ENCODE data around the gene TRDN.
"Not testable (repeated sequence)": the region's sequence is repeated elsewhere in the genome, so short reads cannot be mapped to it uniquely, and the experiment has no call there.

Gene TRDN

GRCh38 chr6:123562264-123562663 is 74.5 kb downstream of the TRDN start:
- DNase-seq (ENCODE audit: low read depth): no peak

DNA sequence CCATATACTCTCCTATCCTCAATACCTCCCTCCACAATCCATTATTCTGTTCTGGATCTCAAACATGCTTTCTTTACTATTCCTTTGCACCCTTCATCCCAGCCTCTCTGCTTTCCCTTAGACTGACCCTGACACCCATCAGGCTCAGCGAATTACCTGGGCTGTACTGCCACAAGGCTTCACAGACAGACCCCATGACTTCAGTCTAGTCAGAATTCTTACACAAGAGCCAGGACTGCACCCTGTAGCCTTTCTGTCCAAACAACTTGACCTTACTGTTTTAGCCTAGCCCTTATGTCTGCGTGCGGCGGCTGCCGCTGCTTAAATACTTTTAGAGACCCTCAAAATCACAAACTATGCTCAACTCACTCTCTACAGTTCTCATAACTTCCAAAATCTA is 76.9 kb downstream of the TRDN start:
- DNase-seq (ENCODE audit: low read depth): not testable (repeated sequence)

DNA sequence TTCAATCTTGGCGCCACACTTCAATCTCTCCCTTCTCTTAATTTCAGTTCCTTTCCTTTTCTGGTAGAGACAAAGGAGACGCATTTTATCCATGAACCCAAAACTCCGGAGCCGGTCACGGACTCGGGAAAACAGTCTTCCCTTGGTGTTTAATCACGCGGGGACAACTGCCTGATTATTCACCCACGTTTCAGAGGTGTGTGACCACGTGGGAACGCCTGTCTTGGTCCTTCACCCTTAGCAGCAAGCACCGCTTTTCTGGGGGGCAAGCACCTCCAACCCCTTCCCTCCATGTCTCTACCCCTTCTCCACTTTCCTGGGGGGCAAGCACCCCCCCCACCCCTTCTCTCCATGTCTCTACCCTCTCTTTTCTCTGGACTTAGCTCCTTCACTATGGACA is 79.3 kb downstream of the TRDN start:
- not testable (repeated sequence) for DNase-seq (ENCODE audit: low read depth)

- DNase-seq (ENCODE audit: low read depth): no peak
These were observed 84.6 kb downstream of the TRDN start for GRCh38 chr6:123551939-123552707.

DNA sequence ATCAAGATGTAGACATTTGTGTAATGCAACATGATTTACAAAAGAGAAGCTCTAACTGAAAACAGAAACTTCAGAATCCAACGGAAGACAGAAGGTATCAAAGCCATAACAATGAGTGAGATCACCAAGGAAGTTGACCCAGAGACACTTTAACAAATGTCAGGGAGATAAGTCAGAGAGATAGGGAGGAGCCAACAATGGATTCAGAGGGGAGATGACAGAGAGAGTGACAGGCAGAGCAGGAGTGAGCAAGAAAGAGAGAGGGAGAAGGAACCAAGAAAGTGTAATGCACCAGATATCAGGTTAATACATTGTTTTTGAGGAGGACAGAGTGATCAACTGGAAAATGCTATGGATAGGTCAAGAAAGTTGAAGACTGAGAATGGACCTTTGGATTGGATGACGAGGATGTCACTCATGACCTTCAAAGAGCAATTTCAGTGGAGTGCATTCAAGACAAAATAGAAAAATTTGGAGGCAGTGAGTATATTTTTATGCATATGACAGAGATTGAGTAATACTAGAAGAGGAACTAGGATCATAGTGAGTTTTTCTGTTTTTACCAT is 86.6 kb downstream of the TRDN start:
- no peak for DNase-seq (ENCODE audit: low read depth)

- DNase-seq (ENCODE audit: low read depth): no peak
These were observed 87.3 kb downstream of the TRDN start for GRCh38 chr6:123549476-123549875.

DNA sequence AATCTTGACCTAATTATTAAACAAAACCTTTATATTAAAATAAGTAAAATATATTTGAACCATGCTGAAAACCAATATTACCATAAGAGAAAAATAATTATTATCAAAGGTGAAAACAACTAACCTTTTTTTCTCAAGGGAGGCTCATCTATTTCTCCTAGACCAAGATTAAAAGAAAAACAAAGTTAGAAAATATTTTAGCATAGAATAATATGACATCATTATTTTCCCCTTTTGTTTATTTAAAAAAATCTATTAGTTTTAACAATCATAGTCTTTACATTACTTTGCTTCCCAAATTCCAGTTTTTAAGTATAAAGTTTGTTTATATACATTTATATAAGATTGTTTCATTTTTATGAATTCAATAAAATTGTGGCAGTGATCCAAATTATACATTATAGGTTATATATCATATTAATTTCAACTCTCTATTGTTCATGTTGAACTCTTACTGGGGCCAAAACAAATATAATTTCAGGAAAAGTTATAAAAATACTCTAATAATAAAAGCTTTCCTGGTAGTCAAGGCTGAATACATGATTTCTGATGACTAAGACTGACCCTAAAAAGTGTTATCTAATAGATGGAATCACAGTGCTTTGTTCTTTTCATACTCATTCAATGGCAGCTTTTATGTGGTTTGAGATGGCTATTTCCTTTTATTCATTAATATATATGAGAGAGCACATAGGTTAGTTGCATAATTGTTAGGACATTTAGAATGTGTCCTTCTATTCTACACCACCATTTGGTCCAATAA is 89.4 kb downstream of the TRDN start:
- no peak for DNase-seq (ENCODE audit: low read depth)

- DNase-seq (ENCODE audit: low read depth): no peak
These were observed 90.2 kb downstream of the TRDN start for GRCh38 chr6:123546537-123546936.

DNA sequence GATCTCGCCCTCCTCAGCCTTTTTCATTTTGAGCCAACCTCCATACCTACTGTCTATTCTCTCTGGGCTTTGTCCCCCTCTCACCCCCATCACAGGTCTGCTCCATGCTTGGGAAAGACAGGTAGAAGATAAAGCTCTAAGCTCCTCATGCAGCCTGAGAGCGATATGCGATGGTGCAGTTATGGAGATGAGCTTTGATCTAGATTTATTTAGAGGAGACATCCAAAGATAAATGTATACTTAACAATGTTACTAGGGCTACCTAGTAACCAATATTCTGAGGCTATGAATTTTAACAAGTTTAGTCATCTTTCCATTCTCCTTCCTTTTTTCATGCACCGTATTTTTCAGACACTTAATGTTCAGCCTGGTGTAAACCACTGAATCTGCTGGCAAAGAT is 95.3 kb downstream of the TRDN start:
- no peak for DNase-seq (ENCODE audit: low read depth)

GRCh38 chr6:123533862-123534648 is 102.7 kb downstream of the TRDN start:
- DNase-seq (ENCODE audit: low read depth): no peak

GRCh38 chr6:123529843-123530242 is 106.9 kb downstream of the TRDN start:
- no peak for DNase-seq (ENCODE audit: low read depth)

GRCh38 chr6:123529058-123529457 is 107.7 kb downstream of the TRDN start:
- no peak for DNase-seq (ENCODE audit: low read depth)

GRCh38 chr6:123527406-123527805 is 109.3 kb downstream of the TRDN start:
- DNase-seq (ENCODE audit: low read depth): no peak

DNA sequence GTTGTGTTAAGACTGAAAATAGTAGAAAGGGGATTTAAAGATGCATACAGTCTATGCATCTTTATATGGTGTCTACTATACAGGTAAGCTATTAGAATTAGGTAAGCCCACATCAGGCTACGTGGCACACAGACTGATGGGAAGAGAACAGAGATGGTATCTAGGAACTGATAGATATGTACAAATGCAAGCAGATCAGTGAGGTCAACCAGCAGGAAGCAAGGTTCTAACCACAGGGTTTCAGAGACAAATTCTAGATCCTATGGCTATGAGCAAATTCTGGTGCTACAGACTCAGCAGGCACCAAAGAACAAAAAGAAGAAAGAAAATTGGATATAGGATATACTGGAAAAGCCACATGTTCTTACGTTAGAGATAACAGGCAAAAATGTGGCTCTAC is 110.6 kb downstream of the TRDN start:
- no peak for DNase-seq (ENCODE audit: low read depth)

GRCh38 chr6:123524781-123525180 is 112.0 kb downstream of the TRDN start:
- DNase-seq (ENCODE audit: low read depth): no peak

GRCh38 chr6:123520217-123520616 is 116.5 kb downstream of the TRDN start:
- no peak for DNase-seq (ENCODE audit: low read depth)

DNA sequence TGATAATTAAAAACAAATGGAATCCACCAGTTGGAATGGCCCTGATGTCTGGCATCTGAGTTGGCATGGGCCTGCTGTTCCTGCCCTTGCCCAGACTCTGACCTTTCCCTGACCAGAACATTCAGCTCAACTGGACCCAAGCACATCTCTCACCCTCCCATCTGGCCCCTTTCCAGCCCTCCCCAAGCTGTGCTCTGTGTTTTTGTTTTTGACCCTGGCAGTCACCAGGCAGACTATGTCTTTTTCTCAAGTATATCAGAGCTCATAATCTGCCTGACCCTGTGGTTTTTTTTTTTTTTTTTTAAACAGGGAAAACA is 117.6 kb downstream of the TRDN start:
- no peak for DNase-seq (ENCODE audit: low read depth)

DNA sequence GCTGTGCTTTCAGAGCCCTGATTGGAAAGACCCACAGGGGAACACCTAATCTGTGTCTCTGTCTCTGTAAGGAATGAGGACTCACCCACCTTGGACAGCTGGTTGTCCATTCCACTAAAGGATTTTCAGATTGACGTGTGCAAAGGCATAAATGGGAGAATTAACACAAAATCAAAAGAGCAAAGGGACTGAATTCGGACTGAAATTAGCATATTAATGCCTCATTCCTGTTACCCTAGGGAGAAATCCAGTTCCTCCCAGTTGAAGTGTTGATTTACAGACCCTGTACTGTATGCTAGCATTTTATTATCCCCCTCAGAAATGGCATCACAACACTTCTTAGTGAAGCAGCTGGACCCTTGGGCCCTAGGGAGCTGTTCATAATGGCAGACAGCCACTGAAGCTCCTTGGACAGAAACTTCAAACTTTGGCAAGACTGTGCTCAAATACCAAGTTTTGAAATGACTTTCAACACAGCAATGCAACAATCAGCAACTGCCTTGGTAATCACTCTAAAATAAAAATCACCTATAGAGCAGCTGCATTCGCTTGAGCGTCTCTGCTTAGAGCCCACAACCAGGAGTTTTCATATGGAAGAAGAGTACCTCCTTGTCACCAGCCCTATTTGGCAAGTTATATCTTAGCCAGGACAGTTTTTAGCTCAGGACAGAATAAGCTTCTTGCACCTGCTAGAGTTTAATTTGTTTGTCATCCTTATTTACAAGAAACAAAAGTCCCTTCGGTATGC is 118.1 kb downstream of the TRDN start:
- no peak for DNase-seq (ENCODE audit: low read depth)

DNA sequence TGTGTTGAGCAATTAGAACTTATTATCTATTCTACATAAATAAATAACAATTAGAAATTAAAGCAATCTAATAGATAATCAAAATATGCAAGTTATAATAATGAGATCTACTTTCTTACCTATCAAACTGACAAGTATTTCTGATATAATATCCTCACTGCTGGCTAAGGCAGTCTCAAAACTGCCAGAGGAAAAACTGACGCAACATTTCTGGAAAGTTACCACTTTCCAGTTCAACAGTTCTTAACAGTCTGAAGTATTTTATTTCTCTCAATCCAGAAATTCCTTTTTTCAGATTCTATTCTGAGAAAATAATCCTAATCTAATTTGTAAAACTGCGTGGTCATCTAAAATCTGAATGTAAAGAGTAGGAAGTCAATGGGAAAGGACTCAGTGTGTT is 121.0 kb downstream of the TRDN start:
- DNase-seq (ENCODE audit: low read depth): no peak

DNA sequence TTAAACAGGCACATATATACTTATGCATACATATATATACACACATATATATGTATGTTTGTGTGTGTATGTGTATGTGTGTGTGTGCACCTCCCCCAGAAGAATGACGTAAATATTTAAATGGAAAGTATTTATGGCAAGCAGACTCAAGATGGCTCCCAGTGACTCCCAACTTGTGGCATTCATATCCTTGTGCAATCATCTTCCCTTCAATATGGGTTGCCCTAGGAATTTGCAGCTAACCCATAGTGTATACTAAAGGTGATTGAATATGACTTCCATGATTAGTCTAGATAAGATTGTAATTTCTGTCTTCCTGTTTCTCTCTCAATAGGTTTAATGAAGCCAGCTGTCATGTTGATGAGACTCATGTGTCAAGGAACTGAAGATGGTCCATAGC is 127.6 kb downstream of the TRDN start:
- DNase-seq (ENCODE audit: low read depth): no peak

DNA sequence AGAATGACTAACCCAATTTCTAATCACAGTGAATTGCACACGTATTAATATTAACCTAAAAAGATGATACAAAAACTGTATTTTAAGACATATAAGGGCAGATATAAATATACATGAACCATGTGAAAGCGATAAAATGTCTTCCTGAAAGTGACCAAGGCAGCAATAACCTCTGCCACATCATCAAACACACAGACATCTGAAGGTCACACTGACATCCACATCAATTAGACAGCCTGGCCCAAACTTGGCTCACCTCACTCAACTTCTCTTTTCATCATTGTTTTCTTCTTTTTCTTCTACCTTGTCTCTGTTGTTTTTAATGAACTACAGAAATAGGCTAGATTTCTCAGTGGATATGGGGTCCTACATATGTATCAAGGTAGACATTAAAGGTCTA is 128.5 kb downstream of the TRDN start:
- no peak for DNase-seq (ENCODE audit: low read depth)

- no peak for DNase-seq (ENCODE audit: low read depth)
These were observed 129.2 kb downstream of the TRDN start for GRCh38 chr6:123507582-123507981.

Measured in stimulated activated CD8-positive, alpha-beta memory T cell treated with anti-CD3 and anti-CD28 coated beads, Interleukin-12 subunit alpha, Interleukin-12 subunit beta, amount 100 ng/mL, for 4 hours (primary cell).